ENCODE data around the gene PSME2.

Gene PSME2

DNA sequence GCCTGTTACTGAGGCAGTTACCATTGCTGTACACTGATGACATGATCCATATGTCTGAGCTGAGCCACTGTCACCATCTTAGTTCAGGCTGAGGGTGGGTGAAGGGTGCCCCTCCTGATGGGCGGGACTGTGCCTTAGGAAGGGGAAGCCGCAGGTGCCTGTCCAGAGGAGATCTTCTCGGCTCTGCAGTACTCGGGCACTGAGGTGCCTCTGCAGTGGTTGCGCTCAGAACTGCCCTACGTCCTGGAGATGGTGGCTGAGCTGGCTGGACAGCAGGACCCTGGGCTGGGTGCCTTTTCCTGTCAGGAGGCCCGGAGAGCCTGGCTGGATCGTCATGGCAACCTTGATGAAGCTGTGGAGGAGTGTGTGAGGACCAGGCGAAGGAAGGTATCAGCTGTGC, 4.6 kb upstream of the PSME2 start:
- no peak for DNase-seq

- no peak for DNase-seq
These were observed 4.2 kb upstream of the PSME2 start for GRCh38 chr14:24150567-24150966.

DNA sequence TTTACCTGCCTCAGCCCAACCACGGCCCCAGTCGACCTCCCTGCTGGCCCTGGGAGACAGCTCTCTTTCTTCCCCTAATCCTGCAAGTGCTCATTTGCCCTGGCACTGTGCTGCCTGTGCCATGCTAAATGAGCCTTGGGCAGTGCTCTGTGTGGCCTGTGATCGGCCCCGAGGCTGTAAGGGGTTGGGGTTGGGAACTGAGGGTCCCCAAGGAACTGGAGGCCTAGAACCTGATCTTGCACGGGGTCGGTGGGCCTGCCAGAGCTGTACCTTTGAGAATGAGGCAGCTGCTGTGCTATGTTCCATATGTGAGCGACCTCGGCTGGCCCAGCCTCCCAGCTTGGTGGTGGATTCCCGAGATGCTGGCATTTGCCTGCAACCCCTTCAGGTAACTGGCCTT, 3.7 kb upstream of the PSME2 start:
- no peak for DNase-seq

DNA sequence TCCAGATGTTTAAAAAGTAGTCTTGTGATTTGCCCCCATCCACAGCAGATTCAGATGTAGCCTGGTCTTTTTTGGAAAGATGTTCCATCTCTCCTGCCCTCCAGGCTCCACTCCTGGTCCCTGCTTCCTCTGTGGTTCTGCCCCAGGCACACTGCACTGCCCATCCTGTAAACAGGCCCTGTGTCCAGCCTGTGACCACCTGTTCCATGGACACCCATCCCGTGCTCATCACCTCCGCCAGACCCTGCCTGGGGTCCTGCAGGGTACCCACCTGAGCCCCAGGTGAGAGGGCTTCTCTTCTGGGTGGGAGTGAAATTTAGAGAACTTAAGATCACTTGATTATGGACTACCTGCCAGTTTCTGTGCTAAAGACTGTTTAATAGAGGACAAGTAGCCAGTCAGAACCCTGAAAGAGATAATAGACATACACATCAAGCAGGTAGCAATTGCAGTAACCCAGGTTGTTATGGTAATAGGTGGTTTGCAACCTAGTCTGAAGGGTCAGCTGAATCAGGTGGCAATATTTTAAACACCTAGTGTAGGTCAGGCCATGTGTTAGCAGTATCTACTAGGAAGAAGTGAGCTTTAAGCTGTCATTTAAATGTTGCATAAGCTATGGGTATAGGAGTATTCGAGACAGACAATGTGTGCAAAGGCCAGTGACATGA, 3.0 kb upstream of the PSME2 start:
- no peak for DNase-seq

DNA sequence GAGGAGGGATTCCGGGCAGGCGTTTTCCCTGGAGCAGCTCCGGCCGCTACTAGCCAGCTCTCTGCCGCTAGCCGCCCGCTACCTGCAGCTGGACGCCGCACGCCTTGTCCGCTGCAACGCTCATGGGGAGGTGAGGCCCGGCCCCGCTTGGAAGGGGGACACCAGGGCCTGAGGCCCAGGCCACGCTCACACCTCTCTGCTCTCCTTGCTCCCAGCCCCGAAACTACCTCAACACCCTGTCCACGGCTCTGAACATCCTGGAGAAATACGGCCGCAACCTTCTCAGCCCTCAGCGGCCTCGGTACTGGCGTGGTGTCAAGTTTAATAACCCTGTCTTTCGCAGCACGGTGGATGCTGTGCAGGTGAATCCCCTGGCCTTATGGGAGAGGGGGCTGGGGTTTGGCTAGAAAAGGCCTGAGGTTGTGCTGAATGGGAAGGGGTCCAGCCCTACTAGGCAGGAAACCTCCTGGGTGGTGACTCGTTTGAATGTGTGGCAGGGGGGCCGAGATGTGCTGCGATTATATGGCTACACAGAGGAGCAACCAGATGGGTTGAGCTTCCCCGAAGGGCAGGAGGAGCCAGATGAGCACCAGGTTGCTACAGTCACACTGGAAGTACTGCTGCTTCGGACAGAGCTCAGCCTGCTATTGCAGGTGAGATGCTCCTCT, 1.5 kb upstream of the PSME2 start:
- no peak for DNase-seq

- DNase-seq: peak; percentile 97
These were observed 759 bp upstream of the PSME2 start, which contains the start of gene RNF31 for GRCh38 chr14:24146978-24147760. Gene RNF31, plus strand, starts transcription at chr14:24147498. Its CDS starts 201 bp downstream, at chr14:24147699.

DNA sequence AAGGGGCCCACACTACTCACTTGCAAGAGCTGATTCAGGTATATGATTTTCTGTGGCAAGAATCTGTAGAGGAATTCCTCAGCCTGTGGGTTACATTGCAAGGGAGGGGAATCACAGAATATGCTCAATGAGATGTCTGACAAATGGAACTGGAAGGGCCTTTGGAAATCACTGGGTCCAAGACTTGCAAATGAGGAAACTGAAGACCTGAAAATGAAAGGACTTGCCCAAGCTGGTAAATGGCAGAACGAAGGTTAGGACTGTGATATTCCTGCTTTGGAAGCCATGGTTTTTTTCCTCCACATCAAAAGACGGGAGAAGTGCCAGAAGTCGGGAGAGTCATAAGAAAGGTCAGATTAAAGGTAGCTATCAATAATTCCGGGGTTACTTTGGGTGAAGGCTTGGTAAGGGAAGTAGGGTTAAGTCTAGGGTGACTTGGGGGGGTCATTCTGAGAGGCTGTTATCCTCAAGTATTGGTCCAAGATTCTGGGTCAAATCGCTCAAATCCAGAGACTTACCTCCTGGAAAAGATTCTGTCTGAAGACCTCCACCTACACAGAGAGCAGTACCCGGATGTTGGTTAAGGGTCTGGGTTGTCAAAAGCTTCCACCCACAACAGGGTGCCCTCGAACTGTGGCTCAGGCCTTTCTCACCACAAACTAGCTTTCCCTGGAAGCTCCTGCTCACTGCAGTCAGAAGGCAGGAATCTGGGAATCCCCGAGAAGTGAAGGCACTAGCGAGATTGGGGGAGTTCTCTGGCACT, 539 bp downstream of the PSME2 start:
- no peak for DNase-seq

DNA sequence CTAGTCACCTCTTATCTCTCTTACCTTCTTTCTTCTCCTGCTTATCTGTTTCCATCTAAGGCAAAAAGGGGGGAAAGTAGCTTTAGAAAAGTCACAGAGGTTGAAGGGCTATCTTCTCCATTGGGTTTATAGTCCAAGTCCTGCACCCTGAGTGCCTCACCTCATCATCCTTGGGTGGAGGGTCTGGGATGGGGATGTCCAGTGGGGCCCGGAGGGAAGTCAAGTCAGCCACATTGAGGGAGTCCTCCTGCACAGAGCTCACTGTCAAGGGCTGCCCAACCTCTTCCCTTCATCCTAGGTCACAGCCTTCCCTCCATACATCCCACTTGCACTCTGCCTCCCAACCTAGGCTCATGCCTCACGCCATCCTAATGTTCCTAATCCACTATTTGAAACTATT, 1.2 kb downstream of the PSME2 start:
- DNase-seq: no peak

DNA sequence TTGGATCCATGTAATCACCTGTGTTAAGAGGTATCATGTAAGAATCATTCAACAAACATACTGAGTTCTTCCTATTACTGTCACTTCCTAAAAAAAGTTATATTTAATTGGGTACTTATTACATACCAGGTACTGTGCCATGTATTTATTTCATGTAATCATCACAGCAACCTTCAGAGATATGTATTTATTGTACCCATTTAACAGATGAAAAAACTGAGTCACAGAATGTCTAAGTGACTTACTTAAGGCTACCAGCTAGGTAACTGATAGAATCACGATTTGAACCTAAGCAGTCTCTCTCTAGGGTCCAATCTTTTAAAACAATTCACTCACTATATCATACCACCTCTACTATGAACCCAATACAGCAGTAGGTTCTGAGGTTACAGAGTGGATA, 2.0 kb downstream of the PSME2 start:
- no peak for DNase-seq

DNA sequence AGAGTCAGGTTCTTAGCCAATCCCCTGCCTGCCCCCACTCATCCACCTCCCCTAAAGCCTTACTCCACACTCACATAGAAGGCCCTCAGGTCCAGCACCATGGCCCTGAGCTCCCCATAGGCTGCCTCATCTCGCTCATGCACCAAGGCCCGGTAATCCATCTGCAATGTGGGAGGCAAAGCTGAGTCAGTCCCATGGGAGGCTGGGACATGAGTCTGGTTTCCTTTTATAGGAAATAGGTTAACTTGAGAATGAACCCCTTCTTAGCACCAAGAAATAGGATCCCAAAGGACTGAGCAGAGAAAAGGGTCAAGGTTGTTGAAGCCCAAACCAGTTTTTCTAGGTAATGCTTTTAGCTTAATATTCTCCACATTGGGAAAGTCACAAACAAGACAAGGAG, 2.9 kb downstream of the PSME2 start:
- DNase-seq: no peak

- DNase-seq: peak; percentile 99 to 100
These were observed 5.1 kb downstream of the PSME2 start, which contains the start of gene EMC9 for GRCh38 chr14:24141097-24141880. Gene EMC9, minus strand, starts transcription at chr14:24141591. Its CDS starts 287 bp downstream, at chr14:24141304.

DNA sequence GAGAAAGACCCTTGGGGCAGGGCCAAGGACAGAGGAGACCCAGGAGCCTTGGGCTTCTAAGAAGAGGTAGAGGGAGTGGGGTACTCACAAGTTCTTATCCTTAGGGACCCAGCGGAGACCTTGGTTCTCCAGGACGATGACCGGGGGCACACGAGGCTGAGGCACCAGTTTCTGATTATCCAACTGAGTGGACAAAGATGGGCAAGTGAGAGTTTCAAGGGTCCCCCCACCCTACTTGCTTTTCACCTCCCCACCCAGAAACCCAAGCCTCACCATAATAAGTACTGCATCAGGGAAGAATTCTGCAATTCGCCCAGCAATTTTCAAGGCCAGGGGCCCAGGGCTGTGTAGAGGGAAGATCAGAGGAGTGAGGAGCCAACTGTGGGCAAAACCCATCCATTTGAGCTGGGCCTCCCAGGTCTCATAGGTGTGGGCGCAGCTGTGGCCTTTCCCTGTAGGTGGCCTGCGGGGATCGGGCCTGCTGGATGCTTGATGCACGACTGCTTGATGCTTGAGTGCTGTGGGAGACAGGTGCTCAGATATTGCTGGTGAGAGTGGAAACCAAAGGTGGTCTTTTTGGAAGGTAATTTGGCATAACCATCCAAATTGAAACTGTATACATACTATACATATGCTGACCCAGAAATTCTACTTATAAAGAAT, 7.0 kb downstream of the PSME2 start:
- DNase-seq: peak in 1 of 2 donors; percentile 33

- DNase-seq: no peak
These were observed 7.8 kb downstream of the PSME2 start for GRCh38 chr14:24138396-24139271.

GRCh38 chr14:24137529-24138395, 8.6 kb downstream of the PSME2 start:
- DNase-seq: no peak

- no peak for DNase-seq
These were observed 9.5 kb downstream of the PSME2 start for GRCh38 chr14:24136684-24137528.

DNA sequence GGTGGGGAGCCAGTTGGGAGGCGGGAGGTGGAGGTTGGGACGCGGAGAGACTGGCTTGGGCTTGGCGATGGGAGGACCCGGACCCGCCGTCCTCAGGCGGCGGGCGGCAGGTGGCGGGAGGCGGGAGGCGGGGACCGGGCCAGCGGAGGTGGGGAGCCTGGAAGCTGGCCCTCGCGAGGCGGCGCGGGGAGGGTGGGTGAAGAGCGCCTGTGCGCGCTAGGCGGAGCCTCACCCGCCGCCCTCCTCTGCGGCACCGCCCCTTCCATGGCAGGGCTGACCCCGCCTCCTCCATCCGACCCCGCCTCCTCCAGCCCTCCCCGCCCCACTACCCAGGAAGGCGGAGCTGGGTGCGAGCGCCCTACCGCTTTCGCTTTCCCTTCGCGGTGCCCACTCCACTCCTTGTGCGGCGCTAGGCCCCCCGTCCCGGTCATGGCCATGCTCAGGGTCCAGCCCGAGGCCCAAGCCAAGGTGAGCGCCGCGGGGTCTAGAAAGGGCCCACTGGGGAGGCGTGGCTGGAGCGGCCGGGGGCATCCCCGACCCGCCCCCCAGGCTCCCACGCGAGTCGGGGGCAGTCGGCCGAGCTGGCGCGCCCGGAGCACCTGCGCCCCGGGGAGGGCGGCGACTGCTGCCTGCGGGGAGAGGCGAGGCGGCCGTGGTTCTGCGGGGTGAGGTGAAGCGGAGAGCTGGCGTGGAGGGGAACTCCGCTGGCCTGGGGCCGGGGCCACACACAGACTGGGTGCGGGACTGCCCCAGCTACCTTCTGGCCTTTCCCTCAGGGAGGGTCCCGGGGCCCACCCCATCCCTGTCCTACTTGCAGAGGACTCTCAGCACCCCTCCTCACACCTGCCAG, 10.4 kb downstream of the PSME2 start, which contains the start of gene PSME1:
TSS of gene PSME1 (plus strand) at position 361 of the 850 bp plus-strand sequence. CDS start at position 430, 69 bp downstream.
- peak; percentile 92 to 96 for DNase-seq

GRCh38 chr14:24135584-24135833, 10.9 kb downstream of the PSME2 start:
- DNase-seq: no peak

DNA sequence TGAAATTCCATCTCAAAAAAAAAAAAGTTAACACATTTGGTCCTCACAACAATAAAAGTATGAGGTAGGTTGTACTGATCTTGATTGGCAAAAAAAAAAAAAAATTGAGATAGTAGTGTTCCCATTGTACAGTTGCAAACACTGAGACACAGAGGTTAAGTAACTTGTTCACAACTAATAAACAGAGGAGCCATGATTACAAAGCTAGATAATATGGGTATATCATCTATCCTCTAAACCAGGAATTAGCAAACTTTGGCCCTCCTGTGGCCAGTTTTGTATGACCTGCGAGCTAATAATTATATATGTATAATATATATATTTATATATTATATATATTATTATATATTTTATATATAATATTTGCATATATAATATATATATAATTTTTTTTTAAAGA, 12.7 kb downstream of the PSME2 start:
- DNase-seq: no peak
